Activated CD4-positive, alpha-beta T cell treated with anti-CD3 and anti-CD28 coated beads for 24 hours (primary cell): Measurements from ENCODE around the gene UGT2B10.
"Not testable (repeated sequence)": the region's sequence is repeated elsewhere in the genome, so short reads cannot be mapped to it uniquely, and the experiment has no call there.

ENCODE experiments used
- DNase-seq, 2 donors: peaks; one replicate each; pipeline ENCODE4 v3.0.0-alpha.2; 2020; ENCODE audit warnings: low read depth in 2 of 2

UGT2B10 gene

GRCh38 chr4:68815617-68816409, at the start of gene UGT2B10:
Gene UGT2B10, plus strand, starts transcription at chr4:68815994. Its CDS starts 26 bp downstream, at chr4:68816020.
- not testable (repeated sequence) for DNase-seq

- not testable (repeated sequence) for DNase-seq
Measured at GRCh38 chr4:68771836-68772235, 44.0 kb upstream of the UGT2B10 start.

GRCh38 chr4:68773699-68774098, 42.1 kb upstream of the UGT2B10 start:
- DNase-seq, result no peak

GRCh38 chr4:68780232-68780631, 35.6 kb upstream of the UGT2B10 start:
- no peak for DNase-seq

GRCh38 chr4:68797048-68797447, 18.7 kb upstream of the UGT2B10 start:
- no peak for DNase-seq

- no peak for DNase-seq
Measured at GRCh38 chr4:68797618-68798017, 18.2 kb upstream of the UGT2B10 start.

- no peak for DNase-seq
Measured at GRCh38 chr4:68803013-68803412, 12.8 kb upstream of the UGT2B10 start.

- no peak for DNase-seq
Measured at GRCh38 chr4:68808060-68808459, 7.7 kb upstream of the UGT2B10 start.

GRCh38 chr4:68810919-68811318, 4.9 kb upstream of the UGT2B10 start:
- no peak for DNase-seq

- DNase-seq, result not testable (repeated sequence)
Measured at GRCh38 chr4:68816410-68817265, 844 bp downstream of the UGT2B10 start.

GRCh38 chr4:68817386-68817785, 1.6 kb downstream of the UGT2B10 start:
- no peak for DNase-seq

- DNase-seq, result not testable (repeated sequence)
Measured at GRCh38 chr4:68818030-68818462, 2.3 kb downstream of the UGT2B10 start.

GRCh38 chr4:68831642-68832041, 15.8 kb downstream of the UGT2B10 start:
- no peak for DNase-seq

- DNase-seq, result no peak
Measured at GRCh38 chr4:68850293-68850692, 34.5 kb downstream of the UGT2B10 start.

- DNase-seq, result no peak
Measured at GRCh38 chr4:68855771-68856170, 40.0 kb downstream of the UGT2B10 start.

- no peak for DNase-seq
Measured at GRCh38 chr4:68858039-68858438, 42.2 kb downstream of the UGT2B10 start.

- DNase-seq, result no peak
Measured at GRCh38 chr4:68859655-68860054, 43.9 kb downstream of the UGT2B10 start.

GRCh38 chr4:68861057-68861456, 45.3 kb downstream of the UGT2B10 start:
- DNase-seq, result no peak

- DNase-seq, result no peak
Measured at GRCh38 chr4:68864438-68865187, 48.8 kb downstream of the UGT2B10 start.

- no peak for DNase-seq
Measured at GRCh38 chr4:68865188-68865638, 49.4 kb downstream of the UGT2B10 start.

- DNase-seq, result no peak
Measured at GRCh38 chr4:68865760-68866159, 50.0 kb downstream of the UGT2B10 start.

- DNase-seq, result no peak
Measured at GRCh38 chr4:68869274-68869773, 53.5 kb downstream of the UGT2B10 start.
